GM19099 (cell line): Measurements from ENCODE around the gene CADM4.

Experiments used
- POLR2A ChIP-seq: IDR thresholded peaks from 3 replicates; pipeline ENCODE4 v1.6.1; 2011; ENCODE audit warnings: low read depth; ENCODE audit not compliant: insufficient read length; ENCODE audit errors: extremely low read depth

Gene CADM4

DNA sequence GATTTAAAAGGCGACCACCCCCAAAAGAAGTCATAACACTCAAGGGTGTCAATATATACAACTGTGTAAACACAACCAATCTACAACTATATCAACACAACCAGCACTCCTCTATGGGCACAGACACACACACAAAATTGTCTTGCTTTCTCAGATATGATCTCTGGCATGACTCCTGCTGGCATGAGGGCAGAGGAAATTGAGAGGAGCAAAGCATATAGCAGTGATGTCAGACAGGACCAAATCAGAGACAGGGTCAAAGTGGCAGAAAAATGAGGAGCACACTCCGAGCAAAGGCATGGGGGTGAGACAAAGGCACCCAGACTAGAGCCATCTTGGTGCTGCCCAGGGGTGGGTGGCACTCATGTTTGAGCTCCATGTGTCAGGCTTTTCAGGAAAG, 53.3 kb downstream of the CADM4 start:
- no peak for TF ChIP-seq POLR2A

DNA sequence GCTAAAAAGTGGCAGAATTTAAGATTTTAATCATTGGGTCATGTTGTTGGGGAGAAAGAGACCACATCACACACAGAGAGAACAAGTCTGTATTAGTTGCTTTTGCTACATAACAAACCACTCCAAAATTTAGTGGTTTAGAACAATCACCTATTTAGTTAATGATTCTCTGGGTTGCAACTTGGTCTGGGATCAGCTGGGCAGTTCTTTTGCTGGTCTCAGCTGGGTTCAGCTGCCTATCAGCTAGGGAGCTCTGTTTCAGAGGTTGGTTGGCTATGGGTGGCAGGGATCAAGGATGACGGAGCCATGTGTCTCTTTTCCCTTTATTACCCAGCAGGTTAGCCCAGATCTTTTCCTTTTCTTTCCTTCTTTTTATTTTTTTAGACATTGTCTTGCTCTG, 55.2 kb downstream of the CADM4 start:
- no peak for TF ChIP-seq POLR2A

DNA sequence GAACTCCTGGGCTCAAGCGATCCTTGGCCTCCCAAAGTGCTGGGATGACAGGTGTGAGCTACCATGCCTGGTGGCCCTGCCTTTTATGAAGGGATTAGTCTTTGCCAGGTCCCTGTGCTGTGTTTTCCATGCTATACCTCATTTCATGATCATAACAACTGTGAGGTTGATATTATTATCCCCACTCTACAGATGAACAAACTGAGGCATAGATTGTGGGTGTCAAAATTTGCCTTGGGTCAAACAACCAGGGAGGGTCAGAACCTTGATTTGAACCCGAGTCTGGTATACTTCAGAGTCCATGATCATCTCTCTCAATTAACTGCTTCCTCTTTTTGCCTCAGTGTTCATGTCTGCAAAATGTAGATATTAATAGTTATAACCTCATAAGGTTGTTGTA, 57.2 kb downstream of the CADM4 start:
- no peak for TF ChIP-seq POLR2A

DNA sequence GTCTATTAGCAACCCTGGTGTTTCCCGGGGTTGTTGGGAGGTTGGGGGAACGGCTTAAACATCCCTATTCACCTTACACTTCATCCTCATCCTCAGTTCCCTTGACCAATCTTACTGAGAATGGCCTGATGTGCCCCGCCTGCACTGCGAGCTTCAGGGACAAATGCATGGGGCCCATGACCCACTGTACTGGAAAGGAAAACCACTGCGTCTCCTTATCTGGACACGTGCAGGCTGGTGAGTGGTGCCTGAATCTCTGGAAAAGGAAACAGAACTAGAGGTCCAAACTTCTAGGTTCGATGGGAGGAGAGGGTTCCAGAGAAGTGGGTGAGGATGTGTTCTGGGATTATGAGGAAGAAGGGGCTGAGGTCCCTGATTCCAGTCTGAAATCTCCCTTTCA, 58.2 kb downstream of the CADM4 start:
- TF ChIP-seq POLR2A: no peak

DNA sequence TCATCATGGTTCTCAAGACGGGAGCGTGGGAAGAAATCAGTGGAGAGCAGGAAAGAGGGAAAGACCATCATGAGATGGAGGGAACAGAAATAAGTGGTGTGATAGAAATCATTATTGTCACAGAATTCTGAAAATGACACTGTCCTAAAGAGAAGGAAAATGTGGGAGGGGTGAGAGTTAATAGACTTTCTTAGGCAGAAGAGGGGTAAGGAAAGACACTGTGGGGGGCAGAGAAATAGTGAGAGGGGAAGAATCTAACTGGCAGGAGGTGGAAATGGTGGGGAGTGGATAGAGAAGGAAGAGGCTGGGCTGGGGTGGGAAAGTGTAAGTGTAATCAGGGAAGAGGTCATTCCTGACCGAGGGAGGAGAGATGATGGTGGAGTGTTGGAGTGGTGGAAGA, 60.9 kb downstream of the CADM4 start:
- TF ChIP-seq POLR2A: no peak

DNA sequence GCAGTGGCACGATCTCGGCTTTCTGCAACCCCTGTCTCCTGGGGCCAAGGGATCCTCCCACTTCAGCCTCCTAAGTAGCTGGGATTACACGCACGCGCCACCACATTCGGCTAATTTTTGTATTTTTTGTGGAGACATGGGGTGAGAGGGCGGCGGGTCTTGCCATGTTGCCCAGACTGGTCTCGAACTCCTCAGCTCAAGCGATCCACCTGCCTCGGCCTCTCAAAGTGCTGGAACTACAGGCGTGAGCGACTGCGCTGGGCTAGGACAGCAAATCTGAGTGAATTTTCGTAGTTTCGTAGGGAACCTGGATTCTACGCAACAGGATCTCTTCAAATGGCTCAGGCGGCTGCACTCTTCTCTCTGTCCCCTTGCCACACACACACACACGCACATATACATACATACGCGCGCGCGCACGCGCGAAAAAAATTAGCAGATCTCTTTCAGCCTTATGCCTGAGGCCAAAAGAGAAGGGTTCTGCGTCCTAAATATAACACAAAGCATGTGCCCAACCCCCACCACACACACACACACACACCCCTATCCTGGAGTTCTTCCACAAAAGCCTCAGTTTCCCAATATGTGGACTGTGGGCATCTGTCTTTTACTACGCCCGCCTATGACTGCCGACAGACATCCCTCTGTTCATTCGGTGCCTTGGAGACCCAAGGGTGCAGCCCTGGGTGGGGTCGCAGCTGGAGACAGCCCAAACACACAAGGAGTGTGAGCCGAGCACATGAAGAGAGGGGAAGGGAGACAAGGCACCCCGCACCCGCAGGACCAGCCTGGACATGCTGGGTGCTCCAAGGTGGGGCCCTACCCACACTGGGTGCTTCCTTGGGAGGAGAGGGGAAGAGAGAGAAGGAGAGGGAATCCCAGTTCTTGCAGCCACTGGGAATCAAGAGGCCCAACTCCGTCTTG, 63.4 kb downstream of the CADM4 start:
- TF ChIP-seq POLR2A: no peak

DNA sequence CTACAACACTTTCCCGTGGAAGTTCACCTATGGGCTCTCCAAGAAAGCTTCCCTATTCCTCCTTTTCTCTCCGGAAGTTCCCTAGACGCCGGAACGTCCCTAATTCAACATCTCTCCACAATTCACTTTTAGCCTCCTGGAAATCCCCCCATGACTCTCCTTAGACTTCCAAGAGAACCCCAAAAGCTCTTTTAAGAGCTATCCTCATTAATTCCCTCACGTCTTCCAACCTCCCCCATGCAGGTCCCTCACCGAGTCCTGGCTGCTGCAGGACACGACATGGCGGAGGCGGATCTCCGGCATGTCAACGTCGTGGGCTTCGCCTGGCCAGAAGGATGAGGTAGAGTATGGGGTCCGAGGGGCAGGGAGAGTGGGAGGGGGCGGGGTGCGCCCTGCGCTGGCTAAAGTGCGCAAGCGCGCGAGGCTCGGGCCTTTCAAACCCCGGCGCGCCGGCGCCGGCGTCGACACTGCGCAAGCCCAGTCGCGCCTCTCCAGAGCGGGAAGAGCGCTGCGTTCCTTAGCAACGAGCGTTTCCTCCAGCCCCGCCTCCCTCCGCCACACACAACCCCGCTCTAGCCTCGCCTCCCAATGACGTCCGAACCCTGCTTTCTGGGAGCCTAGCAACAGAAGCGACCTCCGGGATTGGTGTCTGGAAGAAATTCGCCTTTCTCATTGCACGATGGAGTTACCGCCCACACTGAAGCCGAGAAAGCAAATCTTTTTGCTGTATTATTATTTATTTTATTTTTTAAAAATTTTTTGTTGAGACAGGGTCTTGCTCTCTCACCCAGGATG, 64.3 kb downstream of the CADM4 start, which contains the start of the genes PINLYP and XRCC1:
Gene PINLYP (plus strand): TSS at position 646 of the 795 bp plus-strand sequence. CDS start 1,391 bp downstream, outside the sequence.
Gene XRCC1 (minus strand): TSS at position 372 of the 795 bp plus-strand sequence. CDS start 69 bp downstream, at position 303.
- peak; percentile 66 for TF ChIP-seq POLR2A

DNA sequence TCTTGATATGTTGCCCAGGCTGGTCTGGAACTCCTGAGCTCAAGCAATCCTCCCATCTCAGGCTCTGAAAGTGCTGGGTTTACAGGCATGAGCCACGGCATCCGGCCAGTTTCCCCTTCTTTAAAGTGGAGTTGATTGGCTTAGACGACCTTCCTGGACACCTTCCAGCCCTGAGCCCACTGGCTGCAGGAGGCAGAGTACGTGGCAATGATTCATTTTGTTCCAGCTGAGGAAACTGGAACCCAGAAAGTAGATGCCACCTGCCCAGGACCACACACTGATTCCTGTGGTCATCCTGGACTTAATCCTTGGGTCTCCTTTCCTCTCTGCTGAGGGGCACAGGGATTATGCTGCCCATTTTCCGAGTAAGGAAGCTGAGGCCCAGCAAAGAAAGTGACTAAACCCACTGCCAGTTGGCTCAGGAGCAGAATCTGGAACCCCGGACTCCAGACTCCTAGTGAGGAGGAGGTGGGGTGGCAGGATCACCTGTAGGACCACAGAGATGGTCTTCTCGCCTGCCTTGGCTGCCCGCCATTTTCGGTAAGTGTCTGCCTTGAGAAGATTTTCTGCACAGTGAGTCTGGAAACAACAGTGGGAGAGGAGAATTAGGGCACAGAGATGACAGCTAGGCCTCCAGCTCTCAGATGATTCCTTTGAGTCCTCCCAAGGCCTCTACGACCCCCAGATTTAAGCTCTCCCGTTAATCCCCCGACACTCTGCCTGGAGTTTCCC, 65.1 kb downstream of the CADM4 start:
- TF ChIP-seq POLR2A: no peak
